HepG2 (cell line): ENCODE results near the gene TCTA. TPM values are rescaled to one million over a fixed set of nuclear protein-coding genes. Genes with fewer than 3 reads are reported as not detected.
A peak's percentile ranks its signal among the peaks of the same experiment; 100 is the strongest.

Source experiments
- ATAD3A ChIP-seq: sonication (generic); formaldehyde crosslinking; IDR thresholded peaks from 2 replicates; pipeline ENCODE4 v1.4.0; 2020; ENCODE audit warnings: missing genetic modification reagents
- EP300 ChIP-seq, 3 experiments: sonication (generic) in 1 of 3; formaldehyde crosslinking in 1 of 3; IDR thresholded peaks; 2 replicates each; pipeline versions ENCODE4 v1.5.1 to v1.6.1; 2011 to 2020; ENCODE audit warnings: low read depth in 2 of 3, low read length in 2 of 3, borderline replicate concordance in 1 of 3, improper control_type of control experiment in 1 of 3, mild to moderate bottlenecking in 1 of 3, missing genetic modification reagents in 1 of 3, moderate library complexity in 1 of 3
- KDM3A ChIP-seq: IDR thresholded peaks from 2 replicates; pipeline ENCODE4 v1.6.1; 2018; ENCODE audit warnings: low read depth, missing compliant biosample characterization
- MZF1 ChIP-seq: sonication (generic); formaldehyde crosslinking; IDR thresholded peaks from 2 replicates; pipeline ENCODE4 v1.8.1; 2023; ENCODE audit warnings: mild to moderate bottlenecking, missing genetic modification reagents, borderline replicate concordance
- NFE2L2 ChIP-seq: fragments of 150-350 bp; IDR thresholded peaks from 2 replicates; pipeline ENCODE4 v1.6.1; 2014; ENCODE audit warnings: low read length
- TCF12 ChIP-seq, 2 experiments: fragments of 450-650 bp in 1 of 2; sonication (generic) in 1 of 2; formaldehyde crosslinking in 1 of 2; IDR thresholded peaks; 2 replicates each; pipeline versions ENCODE4 v1.6.1 to v1.8.0; 2017 to 2022; ENCODE audit warnings: antibody characterized with exemption in 1 of 2, mild to moderate bottlenecking in 1 of 2, missing genetic modification reagents in 1 of 2, moderate library complexity in 1 of 2
- ZNF10 ChIP-seq: sonication (generic); formaldehyde crosslinking; IDR thresholded peaks from 2 replicates; pipeline ENCODE4 v1.4.0; 2020; ENCODE audit warnings: mild to moderate bottlenecking, low read depth, missing genetic modification reagents, borderline replicate concordance
- ZNF430 ChIP-seq: sonication (generic); formaldehyde crosslinking; IDR thresholded peaks from 2 replicates; pipeline ENCODE4 v1.9.0; 2021; ENCODE audit warnings: mild to moderate bottlenecking, missing genetic modification reagents
- polyA plus RNA-seq, 8 experiments: library from polyadenylated mRNA; depleted of rRNA in 3 of 8; stranded (reverse) in 7 of 8; unstranded in 1 of 8; fragments of >200 nt; fragmentation: Illumina TruSeq in 4 of 8; extraction: Trizol in 4 of 8; gene quantifications; 2 replicates each; pipeline versions ENCODE4 v1.2.1 to v1.2.3, GENCODE V29; 2011 to 2016; ENCODE audit warnings: low read depth in 4 of 8, missing spikeins in 1 of 8, mixed read lengths in 1 of 8; ENCODE audit not compliant: insufficient read depth in 1 of 8
- total RNA-seq, 5 experiments: library from RNA; depleted of rRNA; stranded (reverse); fragments of >200 nt; fragmentation: Illumina TruSeq; extraction: Trizol; gene quantifications; 2 replicates each; pipeline ENCODE4 v1.2.3, GENCODE V29; 2016; ENCODE audit warnings: low read depth in 1 of 5
- TF ChIP-seq, protein P1 (sequence below): sonication (generic); formaldehyde crosslinking; IDR thresholded peaks from 2 replicates; pipeline ENCODE4 v1.4.0; 2020; ENCODE audit warnings: missing genetic modification reagents, mild to moderate bottlenecking, borderline replicate concordance
- TF ChIP-seq, protein P2 (sequence below): sonication (generic); formaldehyde crosslinking; IDR thresholded peaks from 2 replicates; pipeline ENCODE4 v1.5.0; 2020; ENCODE audit warnings: mild to moderate bottlenecking, missing genetic modification reagents, borderline replicate concordance
- TF ChIP-seq, protein P3 (sequence below): IDR thresholded peaks from 2 replicates; pipeline ENCODE4 v1.6.1; 2018; ENCODE audit warnings: missing genetic modification reagents, mild to moderate bottlenecking, missing compliant biosample characterization
- TF ChIP-seq, protein P4 (sequence below): sonication (generic); formaldehyde crosslinking; IDR thresholded peaks from 2 replicates; pipeline ENCODE4 v1.5.1; 2020; ENCODE audit warnings: mild to moderate bottlenecking, missing genetic modification reagents, moderate library complexity

Gene TCTA
- total and polyA plus RNA-seq, 2 of the 13 experiments (the other 11 are each of a cell fraction or from before 2014, with no cell fraction given), result 8.3 to 13.2 TPM

DNA sequence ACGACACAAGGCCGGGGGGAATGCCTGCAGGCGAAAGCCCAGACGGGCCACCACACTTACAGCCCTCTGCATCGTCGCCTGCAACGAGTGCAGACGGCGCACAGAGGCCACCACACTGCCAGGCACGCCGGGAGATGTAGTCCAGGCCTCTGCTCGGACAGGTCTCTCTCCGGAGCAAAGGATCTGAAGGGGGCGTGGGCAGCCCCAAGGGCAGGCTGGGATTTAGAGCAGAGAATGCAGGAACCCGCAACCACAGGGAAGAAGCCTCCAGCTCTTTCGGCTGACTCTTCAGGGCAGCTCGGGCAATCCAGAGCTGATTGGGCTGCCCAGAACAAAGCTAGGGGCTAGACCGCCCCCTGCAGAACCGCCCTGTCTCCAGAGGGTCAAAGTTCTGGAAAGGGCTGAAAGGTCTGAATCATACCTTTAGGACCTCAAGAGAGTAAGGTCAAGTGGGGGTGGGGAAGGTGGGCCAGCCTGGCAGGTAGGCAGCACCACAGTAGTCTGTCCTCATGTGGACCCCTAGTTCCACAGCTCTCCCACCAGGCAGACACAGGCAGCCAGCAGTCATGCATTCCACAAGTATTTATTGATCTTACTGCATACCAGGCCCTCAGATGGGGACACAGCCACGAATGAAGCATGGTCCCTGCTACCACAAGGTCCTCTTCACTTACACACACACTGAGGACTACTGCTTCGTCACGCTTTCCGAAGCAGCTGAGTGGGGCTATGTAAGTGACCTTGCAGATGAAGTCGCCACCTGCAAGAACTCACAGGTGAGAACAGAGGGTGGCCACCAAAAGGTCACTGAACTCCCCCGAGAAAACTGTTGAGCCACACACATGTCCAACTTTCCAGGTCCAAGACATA, 10.4 kb downstream of the TCTA start, which contains the start of gene AMT (continued):
- TF ChIP-seq TCF12 (IDR thresholded peaks at IDR 0.05) (no peak), TCF12 (CRISPR knock-in tag; IDR thresholded peaks at IDR 0.05) (no peak), ZNF10 (CRISPR knock-in tag) (no peak), ATAD3A (CRISPR knock-in tag) (no peak), NFE2L2 (no peak; the same call in 1 of the 2 replicates), ZNF430 (no peak), MZF1 (CRISPR knock-in tag) (no peak), KDM3A (CRISPR knock-in tag) (0 out of 2 replicates have a peak, but pooled peaks have one; percentile 17), EP300 (IDR thresholded peaks at IDR 0.05; ENCODE audit: low read depth in 2 of 2, low read length in 2 of 2) (peak in 1 of 2 experiments; percentile 47; a peak in 2 of 4 replicates), EP300 (CRISPR knock-in tag; IDR thresholded peaks at IDR 0.05; ENCODE audit: borderline replicate concordance) (no peak)
- TF ChIP-seq, protein P1, sequence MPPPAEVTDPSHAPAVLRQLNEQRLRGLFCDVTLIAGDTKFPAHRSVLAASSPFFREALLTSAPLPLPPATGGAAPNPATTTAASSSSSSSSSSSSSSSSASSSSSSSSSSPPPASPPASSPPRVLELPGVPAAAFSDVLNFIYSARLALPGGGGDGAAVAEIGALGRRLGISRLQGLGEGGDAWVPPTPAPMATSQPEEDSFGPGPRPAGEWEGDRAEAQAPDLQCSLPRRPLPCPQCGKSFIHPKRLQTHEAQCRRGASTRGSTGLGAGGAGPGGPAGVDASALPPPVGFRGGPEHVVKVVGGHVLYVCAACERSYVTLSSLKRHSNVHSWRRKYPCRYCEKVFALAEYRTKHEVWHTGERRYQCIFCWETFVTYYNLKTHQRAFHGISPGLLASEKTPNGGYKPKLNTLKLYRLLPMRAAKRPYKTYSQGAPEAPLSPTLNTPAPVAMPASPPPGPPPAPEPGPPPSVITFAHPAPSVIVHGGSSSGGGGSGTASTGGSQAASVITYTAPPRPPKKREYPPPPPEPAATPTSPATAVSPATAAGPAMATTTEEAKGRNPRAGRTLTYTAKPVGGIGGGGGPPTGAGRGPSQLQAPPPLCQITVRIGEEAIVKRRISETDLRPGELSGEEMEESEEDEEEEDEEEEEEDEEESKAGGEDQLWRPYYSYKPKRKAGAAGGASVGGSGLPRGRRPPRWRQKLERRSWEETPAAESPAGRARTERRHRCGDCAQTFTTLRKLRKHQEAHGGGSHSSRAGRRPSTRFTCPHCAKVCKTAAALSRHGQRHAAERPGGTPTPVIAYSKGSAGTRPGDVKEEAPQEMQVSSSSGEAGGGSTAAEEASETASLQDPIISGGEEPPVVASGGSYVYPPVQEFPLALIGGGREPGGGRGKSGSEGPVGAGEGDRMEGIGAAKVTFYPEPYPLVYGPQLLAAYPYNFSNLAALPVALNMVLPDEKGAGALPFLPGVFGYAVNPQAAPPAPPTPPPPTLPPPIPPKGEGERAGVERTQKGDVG (CRISPR knock-in tag), result 0 out of 2 replicates have a peak, but pooled peaks have one; percentile 62
- TF ChIP-seq, protein P2, sequence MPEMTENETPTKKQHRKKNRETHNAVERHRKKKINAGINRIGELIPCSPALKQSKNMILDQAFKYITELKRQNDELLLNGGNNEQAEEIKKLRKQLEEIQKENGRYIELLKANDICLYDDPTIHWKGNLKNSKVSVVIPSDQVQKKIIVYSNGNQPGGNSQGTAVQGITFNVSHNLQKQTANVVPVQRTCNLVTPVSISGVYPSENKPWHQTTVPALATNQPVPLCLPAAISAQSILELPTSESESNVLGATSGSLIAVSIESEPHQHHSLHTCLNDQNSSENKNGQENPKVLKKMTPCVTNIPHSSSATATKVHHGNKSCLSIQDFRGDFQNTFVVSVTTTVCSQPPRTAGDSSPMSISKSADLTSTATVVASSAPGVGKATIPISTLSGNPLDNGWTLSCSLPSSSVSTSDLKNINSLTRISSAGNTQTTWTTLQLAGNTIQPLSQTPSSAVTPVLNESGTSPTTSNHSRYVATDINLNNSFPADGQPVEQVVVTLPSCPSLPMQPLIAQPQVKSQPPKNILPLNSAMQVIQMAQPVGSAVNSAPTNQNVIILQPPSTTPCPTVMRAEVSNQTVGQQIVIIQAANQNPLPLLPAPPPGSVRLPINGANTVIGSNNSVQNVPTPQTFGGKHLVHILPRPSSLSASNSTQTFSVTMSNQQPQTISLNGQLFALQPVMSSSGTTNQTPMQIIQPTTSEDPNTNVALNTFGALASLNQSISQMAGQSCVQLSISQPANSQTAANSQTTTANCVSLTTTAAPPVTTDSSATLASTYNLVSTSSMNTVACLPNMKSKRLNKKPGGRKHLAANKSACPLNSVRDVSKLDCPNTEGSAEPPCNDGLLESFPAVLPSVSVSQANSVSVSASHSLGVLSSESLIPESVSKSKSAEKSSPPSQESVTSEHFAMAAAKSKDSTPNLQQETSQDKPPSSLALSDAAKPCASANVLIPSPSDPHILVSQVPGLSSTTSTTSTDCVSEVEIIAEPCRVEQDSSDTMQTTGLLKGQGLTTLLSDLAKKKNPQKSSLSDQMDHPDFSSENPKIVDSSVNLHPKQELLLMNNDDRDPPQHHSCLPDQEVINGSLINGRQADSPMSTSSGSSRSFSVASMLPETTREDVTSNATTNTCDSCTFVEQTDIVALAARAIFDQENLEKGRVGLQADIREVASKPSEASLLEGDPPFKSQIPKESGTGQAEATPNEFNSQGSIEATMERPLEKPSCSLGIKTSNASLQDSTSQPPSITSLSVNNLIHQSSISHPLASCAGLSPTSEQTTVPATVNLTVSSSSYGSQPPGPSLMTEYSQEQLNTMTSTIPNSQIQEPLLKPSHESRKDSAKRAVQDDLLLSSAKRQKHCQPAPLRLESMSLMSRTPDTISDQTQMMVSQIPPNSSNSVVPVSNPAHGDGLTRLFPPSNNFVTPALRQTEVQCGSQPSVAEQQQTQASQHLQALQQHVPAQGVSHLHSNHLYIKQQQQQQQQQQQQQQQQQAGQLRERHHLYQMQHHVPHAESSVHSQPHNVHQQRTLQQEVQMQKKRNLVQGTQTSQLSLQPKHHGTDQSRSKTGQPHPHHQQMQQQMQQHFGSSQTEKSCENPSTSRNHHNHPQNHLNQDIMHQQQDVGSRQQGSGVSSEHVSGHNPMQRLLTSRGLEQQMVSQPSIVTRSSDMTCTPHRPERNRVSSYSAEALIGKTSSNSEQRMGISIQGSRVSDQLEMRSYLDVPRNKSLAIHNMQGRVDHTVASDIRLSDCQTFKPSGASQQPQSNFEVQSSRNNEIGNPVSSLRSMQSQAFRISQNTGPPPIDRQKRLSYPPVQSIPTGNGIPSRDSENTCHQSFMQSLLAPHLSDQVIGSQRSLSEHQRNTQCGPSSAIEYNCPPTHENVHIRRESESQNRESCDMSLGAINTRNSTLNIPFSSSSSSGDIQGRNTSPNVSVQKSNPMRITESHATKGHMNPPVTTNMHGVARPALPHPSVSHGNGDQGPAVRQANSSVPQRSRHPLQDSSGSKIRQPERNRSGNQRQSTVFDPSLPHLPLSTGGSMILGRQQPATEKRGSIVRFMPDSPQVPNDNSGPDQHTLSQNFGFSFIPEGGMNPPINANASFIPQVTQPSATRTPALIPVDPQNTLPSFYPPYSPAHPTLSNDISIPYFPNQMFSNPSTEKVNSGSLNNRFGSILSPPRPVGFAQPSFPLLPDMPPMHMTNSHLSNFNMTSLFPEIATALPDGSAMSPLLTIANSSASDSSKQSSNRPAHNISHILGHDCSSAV, result no peak
- TF ChIP-seq, protein P3, sequence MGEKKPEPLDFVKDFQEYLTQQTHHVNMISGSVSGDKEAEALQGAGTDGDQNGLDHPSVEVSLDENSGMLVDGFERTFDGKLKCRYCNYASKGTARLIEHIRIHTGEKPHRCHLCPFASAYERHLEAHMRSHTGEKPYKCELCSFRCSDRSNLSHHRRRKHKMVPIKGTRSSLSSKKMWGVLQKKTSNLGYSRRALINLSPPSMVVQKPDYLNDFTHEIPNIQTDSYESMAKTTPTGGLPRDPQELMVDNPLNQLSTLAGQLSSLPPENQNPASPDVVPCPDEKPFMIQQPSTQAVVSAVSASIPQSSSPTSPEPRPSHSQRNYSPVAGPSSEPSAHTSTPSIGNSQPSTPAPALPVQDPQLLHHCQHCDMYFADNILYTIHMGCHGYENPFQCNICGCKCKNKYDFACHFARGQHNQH, result peak; percentile 51; the same call in 1 of the 2 replicates
- TF ChIP-seq, protein P4, sequence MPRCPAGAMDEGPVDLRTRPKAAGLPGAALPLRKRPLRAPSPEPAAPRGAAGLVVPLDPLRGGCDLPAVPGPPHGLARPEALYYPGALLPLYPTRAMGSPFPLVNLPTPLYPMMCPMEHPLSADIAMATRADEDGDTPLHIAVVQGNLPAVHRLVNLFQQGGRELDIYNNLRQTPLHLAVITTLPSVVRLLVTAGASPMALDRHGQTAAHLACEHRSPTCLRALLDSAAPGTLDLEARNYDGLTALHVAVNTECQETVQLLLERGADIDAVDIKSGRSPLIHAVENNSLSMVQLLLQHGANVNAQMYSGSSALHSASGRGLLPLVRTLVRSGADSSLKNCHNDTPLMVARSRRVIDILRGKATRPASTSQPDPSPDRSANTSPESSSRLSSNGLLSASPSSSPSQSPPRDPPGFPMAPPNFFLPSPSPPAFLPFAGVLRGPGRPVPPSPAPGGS (CRISPR knock-in tag), result no peak; the same call in 1 of the 2 replicates
